Activated naive CD4-positive, alpha-beta T cell treated with anti-CD3 and anti-CD28 coated beads, Interleukin-2, amount 50 U/mL, for 72 hours (primary cell): ENCODE data around the gene GFRA1. TPM values are rescaled to one million over a fixed set of nuclear protein-coding genes. Genes with fewer than 3 reads are reported as not detected.
"Not testable (repeated sequence)": the region's sequence is repeated elsewhere in the genome, so short reads cannot be mapped to it uniquely, and the experiment has no call there.

Experiments
- ATAC-seq, 2 donors: fragments of 150-1000 bp; cut with Tn5 transposase; 2 replicates each; pipeline ENCODE4 v1.10.0; 2021; ENCODE audit warnings: mild to moderate bottlenecking in 2 of 2, moderate library complexity in 2 of 2
- DNase-seq, 2 donors: peaks; one replicate each; pipeline ENCODE4 v3.0.0; 2021 to 2022; ENCODE audit warnings: low spot score in 2 of 2
- H3K27ac Mint-ChIP-seq, 2 donors: one replicate each; pipeline ENCODE4 v1.8.0; 2022; ENCODE audit warnings: mild to moderate bottlenecking in 2 of 2, mixed read lengths in 2 of 2
- H3K36me3 Mint-ChIP-seq, 2 donors: one replicate each; pipeline ENCODE4 v1.8.0; 2022; ENCODE audit warnings: mixed read lengths in 2 of 2
- H3K9me3 Mint-ChIP-seq, 2 donors: one replicate each; pipeline ENCODE4 v1.8.0; 2022; ENCODE audit warnings: mixed read lengths in 2 of 2
- total RNA-seq, 2 donors: library from RNA; stranded (reverse); gene quantifications; one replicate each; pipeline ENCODE4 v1.2.3, GENCODE V29; 2022

The GFRA1 gene
- total RNA-seq, 2 donors from 2014 or later = 0.20 TPM; not detected in 1

- ATAC-seq = no peak
- peaks cover 0 to 3% of the 10 kb centered on the region in 2 donors for H3K36me3 Mint-ChIP-seq
- peaks cover 8 to 11% of the 10 kb centered on the region in 2 donors for H3K9me3 Mint-ChIP-seq
- no peak overlapping the region for H3K27ac Mint-ChIP-seq
- no peak for DNase-seq
Measured at GRCh38 chr10:116044801-116045248, 228.2 kb downstream of the GFRA1 start.

- Mint-ChIP-seq H3K9me3 (peaks cover 5 to 6% of the 10 kb centered on the region in 2 donors), H3K27ac (no peak overlapping the region), H3K36me3 (no peaks in the 10 kb centered on the region)
- DNase-seq (no peak), ATAC-seq (no peak)
Measured at GRCh38 chr10:116043861-116044260, 229.1 kb downstream of the GFRA1 start.

GRCh38 chr10:116043304-116043703 lies 229.7 kb downstream of the GFRA1 start:
- Mint-ChIP-seq H3K36me3 (no peaks in the 10 kb centered on the region), H3K27ac (no peak overlapping the region), H3K9me3 (peaks cover 5 to 6% of the 10 kb centered on the region in 2 donors)
- no peak for DNase-seq
- no peak for ATAC-seq

- no peak for ATAC-seq
- no peak for DNase-seq
- Mint-ChIP-seq H3K27ac (no peak overlapping the region), H3K9me3 (peaks cover 5 to 9% of the 10 kb centered on the region in 2 donors), H3K36me3 (no peaks in the 10 kb centered on the region)
Measured at GRCh38 chr10:116041948-116042347, 231.1 kb downstream of the GFRA1 start.

- no peak overlapping the region for H3K27ac Mint-ChIP-seq
- H3K36me3 Mint-ChIP-seq = no peaks in the 10 kb centered on the region
- H3K9me3 Mint-ChIP-seq = peaks cover 5 to 9% of the 10 kb centered on the region in 2 donors
- DNase-seq (no peak), ATAC-seq (no peak)
Measured at GRCh38 chr10:116039612-116040011, 233.4 kb downstream of the GFRA1 start.

GRCh38 chr10:116038259-116038658 lies 234.7 kb downstream of the GFRA1 start:
- DNase-seq (no peak), ATAC-seq (no peak)
- Mint-ChIP-seq H3K36me3 (no peaks in the 10 kb centered on the region), H3K27ac (no peak overlapping the region), H3K9me3 (peaks cover 14 to 15% of the 10 kb centered on the region in 2 donors)

- H3K36me3 Mint-ChIP-seq, H3K27ac Mint-ChIP-seq, DNase-seq, ATAC-seq: not testable (repeated sequence)
- H3K9me3 Mint-ChIP-seq = peaks cover 25 to 31% of the 10 kb centered on the region in 2 donors
Measured at GRCh38 chr10:116035406-116035805, 237.6 kb downstream of the GFRA1 start.

GRCh38 chr10:116030576-116030975 lies 242.4 kb downstream of the GFRA1 start:
- DNase-seq (no peak), ATAC-seq (no peak)
- no peak overlapping the region for H3K27ac Mint-ChIP-seq
- peaks cover 27 to 35% of the 10 kb centered on the region in 2 donors for H3K9me3 Mint-ChIP-seq
- peaks cover 0 to 13% of the 10 kb centered on the region in 2 donors for H3K36me3 Mint-ChIP-seq

- H3K27ac Mint-ChIP-seq = no peak overlapping the region
- H3K9me3 Mint-ChIP-seq = peaks cover 27 to 35% of the 10 kb centered on the region in 2 donors
- no peak for ATAC-seq
- peaks cover 0 to 13% of the 10 kb centered on the region in 2 donors for H3K36me3 Mint-ChIP-seq
- no peak for DNase-seq
Measured at GRCh38 chr10:116029826-116030225, 243.2 kb downstream of the GFRA1 start.

GRCh38 chr10:116027355-116027754 lies 245.7 kb downstream of the GFRA1 start:
- Mint-ChIP-seq H3K27ac (no peak overlapping the region), H3K9me3 (peaks cover 11 to 23% of the 10 kb centered on the region in 2 donors), H3K36me3 (peaks cover 0 to 9% of the 10 kb centered on the region in 2 donors)
- no peak for ATAC-seq
- no peak for DNase-seq

GRCh38 chr10:116026725-116027124 lies 246.3 kb downstream of the GFRA1 start:
- H3K27ac Mint-ChIP-seq = no peak overlapping the region
- peaks cover 10 to 19% of the 10 kb centered on the region in 2 donors for H3K9me3 Mint-ChIP-seq
- no peak for ATAC-seq
- H3K36me3 Mint-ChIP-seq = peaks cover 0 to 9% of the 10 kb centered on the region in 2 donors
- DNase-seq = no peak

GRCh38 chr10:116026315-116026714 lies 246.7 kb downstream of the GFRA1 start:
- peaks cover 6 to 14% of the 10 kb centered on the region in 2 donors for H3K9me3 Mint-ChIP-seq
- ATAC-seq (no peak), DNase-seq (no peak)
- peaks cover 0 to 9% of the 10 kb centered on the region in 2 donors for H3K36me3 Mint-ChIP-seq
- no peak overlapping the region for H3K27ac Mint-ChIP-seq

- ATAC-seq (no peak), DNase-seq (no peak)
- H3K27ac Mint-ChIP-seq = no peak overlapping the region
- H3K9me3 Mint-ChIP-seq = peaks cover 5 to 9% of the 10 kb centered on the region in 2 donors
- no peaks in the 10 kb centered on the region for H3K36me3 Mint-ChIP-seq
Measured at GRCh38 chr10:116024271-116024878, 248.6 kb downstream of the GFRA1 start.

GRCh38 chr10:116017405-116017804 lies 255.6 kb downstream of the GFRA1 start:
- Mint-ChIP-seq H3K9me3 (peaks cover 8 to 22% of the 10 kb centered on the region in 2 donors), H3K36me3 (no peaks in the 10 kb centered on the region), H3K27ac (no peak overlapping the region)
- DNase-seq = no peak
- ATAC-seq = no peak

GRCh38 chr10:116015583-116016333 lies 257.2 kb downstream of the GFRA1 start:
- DNase-seq (no peak), ATAC-seq (no peak)
- peaks cover 3 to 22% of the 10 kb centered on the region in 2 donors for H3K9me3 Mint-ChIP-seq
- no peaks in the 10 kb centered on the region for H3K36me3 Mint-ChIP-seq
- H3K27ac Mint-ChIP-seq = no peak overlapping the region

GRCh38 chr10:116014871-116015582 lies 258.0 kb downstream of the GFRA1 start:
- Mint-ChIP-seq H3K27ac (no peak overlapping the region), H3K9me3 (peaks cover 3 to 18% of the 10 kb centered on the region in 2 donors), H3K36me3 (no peaks in the 10 kb centered on the region)
- ATAC-seq = no peak
- no peak for DNase-seq

GRCh38 chr10:116014326-116014725 lies 258.7 kb downstream of the GFRA1 start:
- ATAC-seq (no peak), DNase-seq (no peak)
- Mint-ChIP-seq H3K36me3 (no peaks in the 10 kb centered on the region), H3K9me3 (peaks cover 3 to 15% of the 10 kb centered on the region in 2 donors), H3K27ac (no peak overlapping the region)
